Glutamatergic neuron (in vitro differentiated cells): ENCODE measurements around the gene SLAMF9. TPM values are rescaled to one million over a fixed set of nuclear protein-coding genes. Genes with fewer than 3 reads are reported as not detected.
"Not testable (repeated sequence)": the region's sequence is repeated elsewhere in the genome, so short reads cannot be mapped to it uniquely, and the experiment has no call there.

Experiments
- DNase-seq: peaks from one replicate; pipeline ENCODE4 v3.0.0; 2022
- H3K27ac Mint-ChIP-seq: one replicate; pipeline ENCODE4 v1.8.0; 2020; ENCODE audit warnings: mild to moderate bottlenecking, mixed read lengths, inconsistent platforms; ENCODE audit not compliant: unreplicated experiment
- H3K27me3 Mint-ChIP-seq: one replicate; pipeline ENCODE4 v1.8.0; 2020; ENCODE audit warnings: mild to moderate bottlenecking, moderate library complexity, mixed read lengths, inconsistent platforms; ENCODE audit not compliant: unreplicated experiment
- H3K36me3 Mint-ChIP-seq: one replicate; pipeline ENCODE4 v1.8.0; 2020; ENCODE audit warnings: mild to moderate bottlenecking, mixed read lengths, inconsistent platforms; ENCODE audit not compliant: unreplicated experiment
- H3K4me1 Mint-ChIP-seq: one replicate; pipeline ENCODE4 v1.8.0; 2020; ENCODE audit warnings: mild to moderate bottlenecking, low read depth, mixed read lengths, inconsistent platforms; ENCODE audit not compliant: unreplicated experiment
- H3K4me3 Mint-ChIP-seq: one replicate; pipeline ENCODE4 v1.8.0; 2020; ENCODE audit warnings: mild to moderate bottlenecking, mixed read lengths, inconsistent platforms; ENCODE audit not compliant: unreplicated experiment
- H3K9me3 Mint-ChIP-seq: one replicate; pipeline ENCODE4 v1.8.0; 2020; ENCODE audit warnings: mild to moderate bottlenecking, moderate library complexity, mixed read lengths, inconsistent platforms; ENCODE audit not compliant: unreplicated experiment
- CTCF ChIP-seq: fragments of 200-600 bp; sonication (generic); IDR thresholded peaks from one replicate; pipeline ENCODE4 v1.5.0; 2021; ENCODE audit not compliant: partially characterized antibody, unreplicated experiment
- total RNA-seq: library from RNA; stranded (reverse); fragmentation: NEBNext Ultra II Directional; extraction: Animal tissue kit (Norgen Biotek cat#: 25700); gene quantifications from one replicate; pipeline ENCODE4 v1.2.1, GENCODE V29; 2021; ENCODE audit not compliant: unreplicated experiment

The SLAMF9 gene
- total RNA-seq, 1 donor from 2014 or later, result not detected

GRCh38 chr1:159913451-159914192, 40.4 kb downstream of the SLAMF9 start:
- Mint-ChIP-seq H3K4me3 (no peak overlapping the region), H3K9me3 (peaks cover 10% of the 10 kb centered on the region), H3K27me3 (peaks cover 17% of the 10 kb centered on the region), H3K36me3 (peaks cover 3% of the 10 kb centered on the region), H3K27ac (no peak overlapping the region), H3K4me1 (peaks cover 6% of the 10 kb centered on the region)
- TF ChIP-seq CTCF, result no peak
- DNase-seq, result no peak

- TF ChIP-seq CTCF, result no peak
- Mint-ChIP-seq H3K9me3 (peaks cover 10% of the 10 kb centered on the region), H3K4me3 (no peak overlapping the region), H3K4me1 (peaks cover 6% of the 10 kb centered on the region), H3K36me3 (peaks cover 3% of the 10 kb centered on the region), H3K27ac (no peak overlapping the region), H3K27me3 (peaks cover 17% of the 10 kb centered on the region)
- no peak for DNase-seq
These were observed 42.5 kb downstream of the SLAMF9 start for GRCh38 chr1:159911326-159912070.

GRCh38 chr1:159908031-159908940, 45.8 kb downstream of the SLAMF9 start:
- TF ChIP-seq CTCF, result no peak
- Mint-ChIP-seq H3K36me3 (peaks cover 11% of the 10 kb centered on the region), H3K27me3 (peaks cover 4% of the 10 kb centered on the region), H3K4me3 (no peak overlapping the region), H3K9me3 (peaks cover 7% of the 10 kb centered on the region), H3K27ac (no peak overlapping the region), H3K4me1 (no peaks in the 10 kb centered on the region)
- no peak for DNase-seq

GRCh38 chr1:159906960-159907359, 47.1 kb downstream of the SLAMF9 start:
- Mint-ChIP-seq H3K27ac (no peak overlapping the region), H3K27me3 (peaks cover 4% of the 10 kb centered on the region), H3K36me3 (peaks cover 8% of the 10 kb centered on the region), H3K4me1 (no peaks in the 10 kb centered on the region), H3K9me3 (peaks cover 5% of the 10 kb centered on the region), H3K4me3 (no peak overlapping the region)
- no peak for DNase-seq
- TF ChIP-seq CTCF, result no peak

GRCh38 chr1:159904036-159904435, 50.0 kb downstream of the SLAMF9 start:
- H3K9me3 Mint-ChIP-seq, H3K27me3 Mint-ChIP-seq: not testable (repeated sequence)

More at GRCh38 chr1:159904036-159904435, 50.0 kb downstream of the SLAMF9 start:
- H3K4me3 Mint-ChIP-seq, H3K27ac Mint-ChIP-seq, H3K4me1 Mint-ChIP-seq, DNase-seq, H3K36me3 Mint-ChIP-seq: not testable (repeated sequence)
